CD14-positive monocyte (primary cell): Measurements from ENCODE around the gene PPP1R12B. TPM values are rescaled to one million over a fixed set of nuclear protein-coding genes. Genes with fewer than 3 reads are reported as not detected.
"Not testable (repeated sequence)": the region's sequence is repeated elsewhere in the genome, so short reads cannot be mapped to it uniquely, and the experiment has no call there.

Experiments used
- DNase-seq, 3 donors: peaks; one replicate each; pipeline ENCODE4 v3.0.0-alpha.2; 2011 to 2022
- H2AFZ ChIP-seq: 2 replicates; pipeline ENCODE4 v1.6.0; 2012; ENCODE audit warnings: mild to moderate bottlenecking, low read depth, low read length, inconsistent platforms; ENCODE audit not compliant: insufficient read depth, poor library complexity, severe bottlenecking
- H3K27ac ChIP-seq, 2 donors: 1 replicate in 1 of 2; 2 replicates in 1 of 2; pipeline ENCODE4 v1.5.1; 2012 to 2013; ENCODE audit warnings: low read length in 2 of 2, control low read depth in 1 of 2, inconsistent platforms in 1 of 2, low read depth in 1 of 2, mild to moderate bottlenecking in 1 of 2
- H3K27me3 ChIP-seq, 2 donors: one replicate each; pipeline versions ENCODE4 v1.6.0 to v1.6.1; 2011 to 2013; ENCODE audit warnings: low read length in 2 of 2; ENCODE audit not compliant: control insufficient read depth in 2 of 2, insufficient read depth in 2 of 2
- H3K36me3 ChIP-seq, 2 donors: replicated peaks in 1 of 2; 1 replicate in 1 of 2; 2 replicates in 1 of 2; pipeline versions ENCODE4 v1.5.1 to v1.6.1; 2012 to 2013; ENCODE audit warnings: low read length in 2 of 2, control low read depth in 1 of 2, inconsistent platforms in 1 of 2, mild to moderate bottlenecking in 1 of 2; ENCODE audit not compliant: insufficient read depth in 2 of 2, control insufficient read depth in 1 of 2
- H3K4me1 ChIP-seq, 2 donors: 1 replicate in 1 of 2; 2 replicates in 1 of 2; pipeline versions ENCODE4 v1.5.1 to v1.6.1; 2012 to 2013; ENCODE audit warnings: low read length in 2 of 2, control low read depth in 1 of 2, inconsistent platforms in 1 of 2, mild to moderate bottlenecking in 1 of 2, moderate library complexity in 1 of 2; ENCODE audit not compliant: insufficient read depth in 2 of 2, control insufficient read depth in 1 of 2
- H3K4me2 ChIP-seq: replicated peaks from 2 replicates; pipeline ENCODE3; 2012; ENCODE audit warnings: low read length, moderate library complexity, mild to moderate bottlenecking; ENCODE audit not compliant: poor library complexity, severe bottlenecking; ENCODE audit errors: extremely low read depth
- H3K4me3 ChIP-seq, 3 experiments: fragments of 200-600 bp in 1 of 3; sonication (generic) in 1 of 3; replicated peaks in 1 of 3; 1 replicate in 2 of 3; 2 replicates in 1 of 3; pipeline ENCODE4 v1.5.1; 2011 to 2013; ENCODE audit warnings: low read length in 3 of 3, mild to moderate bottlenecking in 3 of 3, control low read depth in 2 of 3, low read depth in 2 of 3, inconsistent platforms in 1 of 3, moderate library complexity in 1 of 3
- H3K79me2 ChIP-seq: 2 replicates; pipeline ENCODE4 v1.6.0; 2012; ENCODE audit warnings: mild to moderate bottlenecking, control low read depth, inconsistent platforms, low read length, moderate library complexity; ENCODE audit not compliant: insufficient read depth
- H3K9ac ChIP-seq: 2 replicates; pipeline ENCODE4 v1.6.0; 2017; ENCODE audit warnings: low read length, mild to moderate bottlenecking; ENCODE audit not compliant: insufficient read depth, poor library complexity, severe bottlenecking
- H3K9me3 ChIP-seq, 2 donors: replicated peaks in 1 of 2; 1 replicate in 1 of 2; 2 replicates in 1 of 2; pipeline versions ENCODE4 v1.5.1 to v1.6.1; 2012 to 2013; ENCODE audit warnings: low read length in 2 of 2, control low read depth in 1 of 2; ENCODE audit not compliant: control insufficient read depth in 1 of 2, insufficient read depth in 1 of 2
- H4K20me1 ChIP-seq: 2 replicates; pipeline ENCODE4 v1.6.0; 2012; ENCODE audit warnings: mild to moderate bottlenecking, low read length, control low read depth, moderate library complexity; ENCODE audit not compliant: insufficient read depth
- H3K27ac Mint-ChIP-seq, 7 donors: one replicate each; pipeline ENCODE4 v1.8.0; 2020; ENCODE audit warnings: mild to moderate bottlenecking in 7 of 7, mixed read lengths in 7 of 7, moderate library complexity in 6 of 7, inconsistent platforms in 2 of 7
- H3K27me3 Mint-ChIP-seq, 3 donors: one replicate each; pipeline ENCODE4 v1.8.0; 2021 to 2022; ENCODE audit warnings: low read depth in 3 of 3, mild to moderate bottlenecking in 3 of 3, mixed read lengths in 3 of 3, moderate library complexity in 3 of 3, inconsistent platforms in 1 of 3
- H3K36me3 Mint-ChIP-seq, 2 donors: one replicate each; pipeline ENCODE4 v1.8.0; 2020; ENCODE audit warnings: mixed read lengths in 2 of 2, inconsistent platforms in 1 of 2, mild to moderate bottlenecking in 1 of 2
- H3K4me1 Mint-ChIP-seq: one replicate; pipeline ENCODE4 v1.8.0; 2020; ENCODE audit warnings: mild to moderate bottlenecking, mixed read lengths
- H3K4me3 Mint-ChIP-seq, 2 donors: one replicate each; pipeline ENCODE4 v1.8.0; 2020; ENCODE audit warnings: mild to moderate bottlenecking in 2 of 2, mixed read lengths in 2 of 2, moderate library complexity in 1 of 2
- H3K9me3 Mint-ChIP-seq, 7 donors: one replicate each; pipeline ENCODE4 v1.8.0; 2020 to 2022; ENCODE audit warnings: mixed read lengths in 7 of 7, mild to moderate bottlenecking in 6 of 7, moderate library complexity in 6 of 7, inconsistent platforms in 2 of 7
- WGBS: methylation state at CpG from one replicate; pipeline ENCODE4 v1.1.5; 2013; ENCODE audit warnings: missing lambda C conversion rate; ENCODE audit not compliant: insufficient coverage; 5-methylcytosine and 5-hydroxymethylcytosine counted together
- intact Hi-C, 2 donors: fragments of 100-400 bp; cut with micrococcal nuclease; formaldehyde crosslinking; loops; one replicate each; pipeline versions ENCODE4 v1.15.0 to v1.15.1; 2023
- polyA plus RNA-seq, 3 donors: library from polyadenylated mRNA; depleted of rRNA in 1 of 3; unstranded in 2 of 3; stranded (reverse) in 1 of 3; fragments of 300-500 nt in 2 of 3; fragments of >200 nt in 1 of 3; fragmentation: Illumina TruSeq in 2 of 3; gene quantifications; 1 replicate in 2 of 3; 2 replicates in 1 of 3; pipeline ENCODE4 v1.2.3, GENCODE V29; 2012 to 2021
- TF ChIP-seq, protein P1 (sequence below): fragments of 200-600 bp; IDR thresholded peaks from one replicate; pipeline ENCODE4 v1.8.0; 2022; ENCODE audit warnings: antibody characterized with exemption, mild to moderate bottlenecking

Gene PPP1R12B
- polyA plus RNA-seq, 3 donors, result 1.3 to 12.2 (median 1.7) TPM

- H4K20me1 ChIP-seq, result peaks cover 33% of the 10 kb centered on the region
- H3K27ac Mint-ChIP-seq, H3K9me3 ChIP-seq, H3K36me3 ChIP-seq, H3K9me3 Mint-ChIP-seq, H2AFZ ChIP-seq, H3K9ac ChIP-seq, H3K27me3 ChIP-seq, H3K27ac ChIP-seq, H3K36me3 Mint-ChIP-seq, intact Hi-C loops, H3K79me2 ChIP-seq, H3K4me3 Mint-ChIP-seq, H3K4me3 ChIP-seq, DNase-seq, H3K4me1 ChIP-seq, H3K27me3 Mint-ChIP-seq, H3K4me2 ChIP-seq: not testable (repeated sequence)
- WGBS, result no CpG with 5 or more reads among the region's 2 CpGs
- peaks cover 14% of the 10 kb centered on the region for H3K4me1 Mint-ChIP-seq
Observed at GRCh38 chr1:202410251-202410650, 61.8 kb downstream of the PPP1R12B start.

DNA sequence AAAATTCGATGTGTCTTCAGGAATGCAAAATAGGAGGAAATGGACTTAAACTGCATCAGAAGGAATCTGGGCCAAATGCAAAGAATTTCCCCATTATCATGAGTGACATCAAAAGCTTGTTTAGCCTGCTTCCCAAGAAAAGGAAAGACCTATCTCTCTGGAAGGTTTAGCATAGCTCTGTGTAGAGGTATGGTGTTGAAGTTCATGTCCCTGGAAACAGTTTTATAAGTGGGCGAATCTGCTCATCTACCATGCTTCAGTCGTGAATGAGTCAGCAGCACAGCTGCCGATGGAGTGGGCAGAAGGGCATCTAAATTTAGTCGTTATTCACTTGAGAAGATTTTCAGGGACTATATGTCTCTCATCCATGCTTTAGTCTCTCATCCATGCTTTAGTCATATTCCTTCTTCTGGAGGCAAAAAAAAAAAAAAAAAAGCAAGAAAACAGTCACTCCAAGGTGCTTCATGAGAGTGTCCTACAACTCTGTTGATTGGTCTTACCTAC, 62.4 kb downstream of the PPP1R12B start:
- DNase-seq, H3K79me2 ChIP-seq, H3K4me2 ChIP-seq, H3K4me3 Mint-ChIP-seq, H3K9me3 ChIP-seq, H3K27me3 Mint-ChIP-seq, H3K36me3 Mint-ChIP-seq, intact Hi-C loops, H3K4me1 ChIP-seq, H3K9me3 Mint-ChIP-seq, H2AFZ ChIP-seq, H3K27me3 ChIP-seq, H3K4me3 ChIP-seq, H3K9ac ChIP-seq, H3K27ac Mint-ChIP-seq, H3K27ac ChIP-seq, H3K36me3 ChIP-seq: not testable (repeated sequence)
- WGBS, result 100% methylated on average over 1 of the region's 5 CpGs
- H4K20me1 ChIP-seq, result peaks cover 31% of the 10 kb centered on the region
- H3K4me1 Mint-ChIP-seq, result peaks cover 14% of the 10 kb centered on the region

DNA sequence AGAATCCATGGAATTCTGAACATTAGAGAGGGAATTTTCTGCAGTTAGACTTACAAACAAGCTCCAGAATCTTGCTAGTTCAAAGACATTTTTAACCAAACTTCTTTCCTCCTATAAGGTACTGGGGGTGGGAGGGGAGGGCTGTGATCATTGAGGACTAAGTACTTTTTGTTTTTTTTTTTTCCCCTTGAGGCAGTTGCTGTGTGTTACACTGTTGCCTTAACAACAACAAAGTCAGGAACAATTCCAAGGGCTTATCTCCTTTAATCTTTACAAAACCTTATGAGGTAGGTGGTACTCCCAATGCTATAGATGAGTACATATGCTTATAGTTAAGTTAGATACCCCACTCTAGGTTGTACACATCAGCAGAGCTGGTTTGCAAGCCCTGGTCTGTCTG, 62.9 kb downstream of the PPP1R12B start:
- intact Hi-C loops, result no loop called here
- TF ChIP-seq, protein P1, sequence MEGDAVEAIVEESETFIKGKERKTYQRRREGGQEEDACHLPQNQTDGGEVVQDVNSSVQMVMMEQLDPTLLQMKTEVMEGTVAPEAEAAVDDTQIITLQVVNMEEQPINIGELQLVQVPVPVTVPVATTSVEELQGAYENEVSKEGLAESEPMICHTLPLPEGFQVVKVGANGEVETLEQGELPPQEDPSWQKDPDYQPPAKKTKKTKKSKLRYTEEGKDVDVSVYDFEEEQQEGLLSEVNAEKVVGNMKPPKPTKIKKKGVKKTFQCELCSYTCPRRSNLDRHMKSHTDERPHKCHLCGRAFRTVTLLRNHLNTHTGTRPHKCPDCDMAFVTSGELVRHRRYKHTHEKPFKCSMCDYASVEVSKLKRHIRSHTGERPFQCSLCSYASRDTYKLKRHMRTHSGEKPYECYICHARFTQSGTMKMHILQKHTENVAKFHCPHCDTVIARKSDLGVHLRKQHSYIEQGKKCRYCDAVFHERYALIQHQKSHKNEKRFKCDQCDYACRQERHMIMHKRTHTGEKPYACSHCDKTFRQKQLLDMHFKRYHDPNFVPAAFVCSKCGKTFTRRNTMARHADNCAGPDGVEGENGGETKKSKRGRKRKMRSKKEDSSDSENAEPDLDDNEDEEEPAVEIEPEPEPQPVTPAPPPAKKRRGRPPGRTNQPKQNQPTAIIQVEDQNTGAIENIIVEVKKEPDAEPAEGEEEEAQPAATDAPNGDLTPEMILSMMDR, result no peak
- Mint-ChIP-seq H3K4me1 (peaks cover 14% of the 10 kb centered on the region), H3K27me3 (no peaks in the 10 kb centered on the region), H3K36me3 (no peaks in the 10 kb centered on the region), H3K9me3 (no peaks in the 10 kb centered on the region), H3K27ac (no peak overlapping the region), H3K4me3 (no peak overlapping the region)
- Histone ChIP-seq H3K27ac (no peak overlapping the region), H3K27me3 (no peaks in the 10 kb centered on the region), H3K79me2 (peaks cover 1% of the 10 kb centered on the region), H3K36me3 (no peaks in the 10 kb centered on the region), H2AFZ (no peak overlapping the region), H3K9me3 (no peaks in the 10 kb centered on the region), H3K4me3 (no peak overlapping the region), H3K9ac (no peak overlapping the region), H3K4me1 (no peaks in the 10 kb centered on the region), H3K4me2 (no peak overlapping the region), H4K20me1 (peaks cover 25% of the 10 kb centered on the region)
- DNase-seq, result no peak

DNA sequence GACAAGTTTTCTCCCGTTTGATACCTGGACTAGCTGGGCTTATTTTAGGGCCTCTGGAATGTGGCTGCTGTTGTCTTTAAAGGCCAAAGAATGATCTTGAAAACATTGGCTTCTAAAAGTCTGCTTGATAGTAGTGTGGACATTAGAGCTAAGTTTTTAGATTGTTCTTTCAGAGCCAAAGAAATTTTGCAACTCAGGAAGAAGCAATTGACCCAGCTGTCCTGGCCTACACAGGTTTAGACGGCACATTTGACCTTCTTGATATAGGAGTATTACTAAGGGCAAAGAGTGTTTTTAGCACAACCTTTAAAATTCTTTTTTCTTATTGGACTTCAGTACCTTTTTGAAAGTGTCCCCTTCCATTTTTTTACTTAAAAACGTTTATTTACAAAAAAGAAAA, 63.9 kb downstream of the PPP1R12B start:
- H3K79me2 ChIP-seq, intact Hi-C loops, DNase-seq, H3K27me3 Mint-ChIP-seq, H3K9me3 ChIP-seq, H3K4me1 ChIP-seq, H3K36me3 ChIP-seq, H3K4me3 ChIP-seq, H3K9ac ChIP-seq, H3K4me1 Mint-ChIP-seq, H3K27me3 ChIP-seq, H2AFZ ChIP-seq, H3K36me3 Mint-ChIP-seq, H3K27ac ChIP-seq, H3K4me2 ChIP-seq, H3K9me3 Mint-ChIP-seq, H3K27ac Mint-ChIP-seq, H3K4me3 Mint-ChIP-seq: not testable (repeated sequence)
- 80% methylated on average over 1 of the region's 3 CpGs for WGBS
- H4K20me1 ChIP-seq, result peaks cover 19% of the 10 kb centered on the region
